Skeletal muscle cell (primary cell): ENCODE measurements around the gene HAUS6.
A peak's percentile ranks its signal among the peaks of the same experiment; 100 is the strongest.
"Not testable (repeated sequence)": the region's sequence is repeated elsewhere in the genome, so short reads cannot be mapped to it uniquely, and the experiment has no call there.

ENCODE experiments used
- DNase-seq: peaks from one replicate; pipeline ENCODE4 v3.0.0-alpha.2; 2010; ENCODE audit warnings: low read depth
- H3K4me3 ChIP-seq: 2 replicates; pipeline ENCODE4 v1.5.1; 2011; ENCODE audit warnings: low read depth, mild to moderate bottlenecking, control low read depth, low read length, moderate library complexity

The HAUS6 gene

GRCh38 chr9:19102631-19103345 is at the start of gene HAUS6:
HAUS6 (minus strand) TSS chr9:19102904; CDS start chr9:19102651, 253 bp downstream.
- peak within 1 kb of the TSS; percentile 83 for H3K4me3 ChIP-seq
- DNase-seq: peak; percentile 91

GRCh38 chr9:19152160-19152498 is 49.4 kb upstream of the HAUS6 start:
- not testable (repeated sequence) for DNase-seq, H3K4me3 ChIP-seq

- no peak for DNase-seq
- no peak overlapping the region for H3K4me3 ChIP-seq
These were observed 48.9 kb upstream of the HAUS6 start for GRCh38 chr9:19151425-19152159.

- no peak for DNase-seq
- no peak overlapping the region for H3K4me3 ChIP-seq
These were observed 46.5 kb upstream of the HAUS6 start for GRCh38 chr9:19149230-19149629.

GRCh38 chr9:19148187-19148586 is 45.5 kb upstream of the HAUS6 start:
- H3K4me3 ChIP-seq: no peak overlapping the region
- no peak for DNase-seq

GRCh38 chr9:19146441-19147024 is 43.8 kb upstream of the HAUS6 start:
- no peak for DNase-seq
- no peak overlapping the region for H3K4me3 ChIP-seq

- H3K4me3 ChIP-seq: no peak overlapping the region
- no peak for DNase-seq
These were observed 43.2 kb upstream of the HAUS6 start for GRCh38 chr9:19145881-19146280.

- no peak for DNase-seq
- no peak overlapping the region for H3K4me3 ChIP-seq
These were observed 37.6 kb upstream of the HAUS6 start for GRCh38 chr9:19140259-19140658.

GRCh38 chr9:19138084-19138483 is 35.4 kb upstream of the HAUS6 start:
- no peak for DNase-seq
- no peak overlapping the region for H3K4me3 ChIP-seq

GRCh38 chr9:19137282-19137681 is 34.6 kb upstream of the HAUS6 start:
- DNase-seq: no peak

GRCh38 chr9:19136129-19136528 is 33.4 kb upstream of the HAUS6 start:
- H3K4me3 ChIP-seq: no peak overlapping the region
- no peak for DNase-seq

More at GRCh38 chr9:19137282-19137681, 34.6 kb upstream of the HAUS6 start:
- no peak overlapping the region for H3K4me3 ChIP-seq

- DNase-seq: no peak
- H3K4me3 ChIP-seq: no peak overlapping the region
These were observed 31.0 kb upstream of the HAUS6 start for GRCh38 chr9:19133549-19134345.

- DNase-seq: no peak
- no peak overlapping the region for H3K4me3 ChIP-seq
These were observed 27.7 kb upstream of the HAUS6 start for GRCh38 chr9:19130436-19130835.

GRCh38 chr9:19127871-19128500 is 25.3 kb upstream of the HAUS6 start:
- peak overlapping the region; percentile 78 for H3K4me3 ChIP-seq
- DNase-seq: no peak

GRCh38 chr9:19124430-19124793 is 21.7 kb upstream of the HAUS6 start:
- no peak overlapping the region for H3K4me3 ChIP-seq
- no peak for DNase-seq

- no peak overlapping the region for H3K4me3 ChIP-seq
- no peak for DNase-seq
These were observed 19.9 kb upstream of the HAUS6 start for GRCh38 chr9:19122490-19123042.

GRCh38 chr9:19120877-19121276 is 18.2 kb upstream of the HAUS6 start:
- DNase-seq: no peak
- H3K4me3 ChIP-seq: no peak overlapping the region

- DNase-seq: no peak
- no peak overlapping the region for H3K4me3 ChIP-seq
These were observed 17.2 kb upstream of the HAUS6 start for GRCh38 chr9:19119801-19120440.

- H3K4me3 ChIP-seq: no peak overlapping the region
- DNase-seq: no peak
These were observed 16.5 kb upstream of the HAUS6 start for GRCh38 chr9:19119246-19119645.
